GM12891 (cell line): Measurements from ENCODE around the gene TXK.

ENCODE experiments used
- DNase-seq: peaks from one replicate; pipeline ENCODE4 v3.0.0; 2011; ENCODE audit warnings: low spot score; ENCODE audit not compliant: insufficient read length
- FAIRE-seq: peaks from 2 replicates; lab custom pipeline; 2011; peaks lifted over from hg19 to GRCh38; lab: Jason Lieb, UNC
- PAX5 ChIP-seq: IDR thresholded peaks from 2 replicates; pipeline ENCODE4 v1.6.1; 2011; ENCODE audit warnings: low read length, moderate library complexity, mild to moderate bottlenecking; ENCODE audit not compliant: insufficient read depth, severe bottlenecking
- POLR2A ChIP-seq: IDR thresholded peaks from 2 replicates; pipeline ENCODE4 v1.6.1; 2011; ENCODE audit warnings: low read depth, low read length, control low read depth
- POLR2AphosphoS5 ChIP-seq: IDR thresholded peaks from 2 replicates; pipeline ENCODE4 v1.6.1; 2011; ENCODE audit warnings: low read depth, low read length, control low read depth
- POU2F2 ChIP-seq: IDR thresholded peaks from 2 replicates; pipeline ENCODE4 v1.6.1; 2011; ENCODE audit warnings: low read depth, mild to moderate bottlenecking, control low read depth, low read length, moderate library complexity
- SPI1 ChIP-seq: IDR thresholded peaks from 2 replicates; pipeline ENCODE4 v1.6.1; 2011; ENCODE audit warnings: low read depth, low read length, control low read depth
- TAF1 ChIP-seq: IDR thresholded peaks from 2 replicates; pipeline ENCODE4 v1.6.1; 2011; ENCODE audit warnings: low read depth, low read length, control low read depth

Gene TXK

GRCh38 chr4:48138511-48138910 is 4.5 kb upstream of the TXK start:
- TF ChIP-seq TAF1: no peak
- TF ChIP-seq POU2F2: no peak
- 0 out of 2 replicates have a peak, but pooled peaks have one; percentile 16 for TF ChIP-seq POLR2AphosphoS5
- no peak for TF ChIP-seq SPI1
- no peak for TF ChIP-seq PAX5
- TF ChIP-seq POLR2A: no peak
- FAIRE-seq: peak; percentile 38
- DNase-seq: no peak

DNA sequence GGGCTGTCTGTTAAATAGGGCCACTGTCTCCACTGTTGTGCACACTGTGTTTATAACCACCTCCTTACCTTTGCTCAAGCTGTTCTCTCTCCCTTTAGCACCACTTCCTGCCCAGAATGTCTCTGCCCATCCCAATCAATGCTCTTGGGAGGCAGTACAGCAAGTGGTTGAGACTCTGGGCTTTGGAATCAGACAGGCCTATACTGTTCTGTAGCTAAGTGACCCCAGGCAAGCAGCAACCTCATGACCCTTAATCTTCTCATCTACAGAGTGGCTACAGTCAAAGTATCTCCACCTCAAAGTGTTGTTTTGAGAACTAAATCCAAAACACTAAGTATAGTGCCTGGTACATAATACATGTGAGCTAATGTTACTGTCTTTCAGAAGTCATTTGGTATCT is 3.8 kb upstream of the TXK start:
- no peak for TF ChIP-seq POU2F2
- no peak for TF ChIP-seq POLR2AphosphoS5
- TF ChIP-seq POLR2A: no peak
- TF ChIP-seq TAF1: no peak
- TF ChIP-seq PAX5: no peak
- no peak for TF ChIP-seq SPI1
- FAIRE-seq: no peak

GRCh38 chr4:48133669-48134068 is 381 bp downstream of the TXK start:
- TF ChIP-seq PAX5 (no peak), POLR2A (no peak), SPI1 (no peak), POU2F2 (no peak), TAF1 (no peak), POLR2AphosphoS5 (no peak)
- DNase-seq: no peak

More for the DNA sequence above, 3.8 kb upstream of the TXK start:
- no peak for DNase-seq

GRCh38 chr4:48131736-48132135 is 2.3 kb downstream of the TXK start:
- no peak for TF ChIP-seq PAX5
- no peak for TF ChIP-seq TAF1
- TF ChIP-seq POLR2A: no peak
- TF ChIP-seq POLR2AphosphoS5: no peak
- no peak for TF ChIP-seq SPI1
- no peak for TF ChIP-seq POU2F2
- FAIRE-seq: no peak
- DNase-seq: no peak

More at GRCh38 chr4:48133669-48134068, 381 bp downstream of the TXK start:
- no peak for FAIRE-seq

DNA sequence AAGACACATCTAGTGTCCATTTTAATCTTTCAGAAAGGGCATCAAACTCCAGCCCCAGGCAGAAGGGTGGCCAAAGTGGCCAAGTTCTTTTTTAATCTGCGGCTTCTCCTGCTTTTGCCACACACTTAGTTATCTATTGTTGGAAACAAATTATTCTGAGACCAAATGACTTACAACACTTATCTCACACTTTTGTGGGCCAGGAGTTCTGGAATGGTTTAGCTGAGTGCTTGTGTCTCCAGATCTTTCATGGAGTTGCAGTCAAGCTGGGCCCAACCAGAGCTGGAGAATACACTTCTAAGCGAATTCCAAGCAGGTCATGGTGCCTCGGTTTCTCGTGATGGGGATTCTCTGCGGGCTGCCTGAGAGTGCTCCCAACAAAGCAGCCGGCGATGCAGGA is 4.0 kb downstream of the TXK start:
- FAIRE-seq (no peak), DNase-seq (no peak)
- TF ChIP-seq POU2F2 (no peak), PAX5 (no peak), POLR2A (no peak)

- DNase-seq: no peak
- FAIRE-seq: peak; percentile 38
- TF ChIP-seq POU2F2 (peak; percentile 8; the same call in 1 of the 2 replicates), POLR2AphosphoS5 (no peak), PAX5 (no peak), SPI1 (no peak), TAF1 (no peak), POLR2A (no peak)
Observed at GRCh38 chr4:48129307-48130014, 4.6 kb downstream of the TXK start.

- FAIRE-seq: peak; percentile 78
- TF ChIP-seq POLR2A (peak; percentile 12; the same call in 1 of the 2 replicates), TAF1 (no peak), SPI1 (peak; percentile 33; the same call in 1 of the 2 replicates), POU2F2 (0 out of 2 replicates have a peak, but pooled peaks have one; percentile 33), POLR2AphosphoS5 (peak; percentile 18; the same call in 1 of the 2 replicates)
- peak; percentile 35 for DNase-seq
Observed at GRCh38 chr4:48127682-48128404, 6.2 kb downstream of the TXK start.

- no peak for TF ChIP-seq SPI1
- TF ChIP-seq TAF1: no peak
- no peak for TF ChIP-seq POLR2AphosphoS5
- no peak; the same call in 1 of the 2 replicates for TF ChIP-seq POLR2A
- no peak for TF ChIP-seq PAX5
- TF ChIP-seq POU2F2: no peak
- FAIRE-seq: no peak
- DNase-seq: no peak
Observed at GRCh38 chr4:48127231-48127630, 6.8 kb downstream of the TXK start.

- TF ChIP-seq POU2F2 (no peak), TAF1 (no peak), SPI1 (no peak), PAX5 (no peak), POLR2AphosphoS5 (no peak), POLR2A (no peak)
- FAIRE-seq: no peak
- no peak for DNase-seq
Observed at GRCh38 chr4:48126621-48127020, 7.4 kb downstream of the TXK start.
